HG03571 (cell line): ENCODE measurements around the gene MRFAP1.

Experiments used
- ATAC-seq: cut with Tn5 transposase; IDR thresholded peaks from one replicate; pipeline ENCODE4 v1.9.1; 2021; ENCODE audit not compliant: unreplicated experiment

MRFAP1 gene

GRCh38 chr4:6689506-6689960, 49.0 kb downstream of the MRFAP1 start:
- ATAC-seq = no peak
